Measurements from ENCODE around the gene HCN3. TPM values are rescaled to one million over a fixed set of nuclear protein-coding genes. Genes with fewer than 3 reads are reported as not detected.

Gene HCN3
- total and polyA plus RNA-seq, 2 donors from 2014 or later, result 3.3 to 4.5 TPM

DNA sequence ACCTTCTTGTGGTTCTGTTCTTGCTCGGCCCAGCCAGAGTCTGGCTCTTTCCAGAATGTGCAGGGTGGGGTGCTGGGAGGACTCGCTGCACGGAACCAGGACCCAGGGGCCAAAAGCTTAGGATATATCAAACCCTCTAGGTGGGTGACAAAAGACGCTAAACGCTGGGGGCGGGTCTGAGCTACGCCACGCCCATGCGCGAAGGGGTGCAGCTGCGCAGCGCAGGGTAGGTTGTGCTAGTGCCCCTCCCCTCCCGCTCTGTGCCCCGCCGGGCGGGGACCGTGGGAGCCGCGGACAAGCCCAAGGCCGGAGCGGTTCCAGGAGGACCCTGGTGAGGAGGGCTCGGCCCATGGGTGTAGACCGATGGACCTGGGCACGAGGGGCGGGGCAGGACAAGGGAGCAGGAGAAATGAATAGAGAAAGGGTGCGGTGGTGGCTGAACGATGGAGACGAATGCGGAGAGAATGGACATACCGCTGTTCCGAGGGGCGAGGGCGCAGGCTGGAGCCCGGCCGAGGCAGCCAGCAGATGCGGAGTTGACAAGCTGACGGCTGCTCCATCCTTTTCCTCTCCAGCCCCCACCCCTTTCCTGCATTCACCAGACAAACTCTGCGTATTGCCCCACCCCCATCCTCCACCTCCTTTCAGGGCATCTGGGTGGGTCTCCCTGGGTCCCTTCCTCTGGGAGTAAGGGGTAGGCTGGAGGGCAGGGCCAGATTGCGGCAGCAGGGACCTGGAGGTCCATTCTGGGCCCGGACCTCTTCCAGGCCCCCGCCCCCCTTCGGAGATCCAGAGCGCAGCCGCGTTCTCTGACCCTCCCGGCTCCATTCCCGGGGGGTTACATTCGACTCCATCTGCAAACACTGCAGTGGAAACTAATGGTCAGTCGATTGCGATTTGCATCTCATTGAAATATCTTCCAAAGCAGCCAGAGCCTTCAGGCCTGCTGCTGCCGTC lies 43.7 kb downstream of the HCN3 start, which contains the start of gene RUSC1:
Gene RUSC1 (plus strand): TSS at position 234 of the 957 bp plus-strand sequence. CDS start 880 bp downstream, outside the sequence.
- TF ChIP-seq, protein P1, sequence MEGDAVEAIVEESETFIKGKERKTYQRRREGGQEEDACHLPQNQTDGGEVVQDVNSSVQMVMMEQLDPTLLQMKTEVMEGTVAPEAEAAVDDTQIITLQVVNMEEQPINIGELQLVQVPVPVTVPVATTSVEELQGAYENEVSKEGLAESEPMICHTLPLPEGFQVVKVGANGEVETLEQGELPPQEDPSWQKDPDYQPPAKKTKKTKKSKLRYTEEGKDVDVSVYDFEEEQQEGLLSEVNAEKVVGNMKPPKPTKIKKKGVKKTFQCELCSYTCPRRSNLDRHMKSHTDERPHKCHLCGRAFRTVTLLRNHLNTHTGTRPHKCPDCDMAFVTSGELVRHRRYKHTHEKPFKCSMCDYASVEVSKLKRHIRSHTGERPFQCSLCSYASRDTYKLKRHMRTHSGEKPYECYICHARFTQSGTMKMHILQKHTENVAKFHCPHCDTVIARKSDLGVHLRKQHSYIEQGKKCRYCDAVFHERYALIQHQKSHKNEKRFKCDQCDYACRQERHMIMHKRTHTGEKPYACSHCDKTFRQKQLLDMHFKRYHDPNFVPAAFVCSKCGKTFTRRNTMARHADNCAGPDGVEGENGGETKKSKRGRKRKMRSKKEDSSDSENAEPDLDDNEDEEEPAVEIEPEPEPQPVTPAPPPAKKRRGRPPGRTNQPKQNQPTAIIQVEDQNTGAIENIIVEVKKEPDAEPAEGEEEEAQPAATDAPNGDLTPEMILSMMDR (IDR thresholded peaks at IDR 0.05; ENCODE audit: borderline replicate concordance, extremely low read depth, insufficient read depth), result no peak
- Histone ChIP-seq H3K9me3 (ENCODE audit: control insufficient read depth in 2 of 3, insufficient read depth in 1 of 3, low read length in 3 of 3) (no peaks in the 10 kb centered on the region), H3K9ac (ENCODE audit: low read length in 3 of 3) (peak within 1 kb of the TSS in 2 of 3 donors; percentile 59 to 65), H3K27me3 (ENCODE audit: control insufficient read depth, insufficient read depth, low read length) (no peaks in the 10 kb centered on the region), H3K4me3 (ENCODE audit: low read length in 3 of 3) (peak within 1 kb of the TSS; percentile 60 to 73 (median 66)), H3K4me1 (ENCODE audit: control insufficient read depth in 2 of 3, insufficient read depth in 2 of 3, low read depth in 1 of 3, low read length in 3 of 3) (peaks cover 0 to 19% (median 11%) of the 10 kb centered on the region in 3 donors), H3K27ac (ENCODE audit: low read depth in 2 of 2, low read length in 2 of 2) (peak within 1 kb of the TSS; percentile 85 to 97), H3K36me3 (ENCODE audit: control insufficient read depth in 2 of 3, insufficient read depth in 3 of 3, low read length in 3 of 3) (peaks cover 0 to 5% (median 0%) of the 10 kb centered on the region in 3 donors)
- intact Hi-C loops (cut with DNase I), result no loop called here
- FAIRE-seq (no peak), DNase-seq (peak; percentile 79 to 92 (median 91))

DNA sequence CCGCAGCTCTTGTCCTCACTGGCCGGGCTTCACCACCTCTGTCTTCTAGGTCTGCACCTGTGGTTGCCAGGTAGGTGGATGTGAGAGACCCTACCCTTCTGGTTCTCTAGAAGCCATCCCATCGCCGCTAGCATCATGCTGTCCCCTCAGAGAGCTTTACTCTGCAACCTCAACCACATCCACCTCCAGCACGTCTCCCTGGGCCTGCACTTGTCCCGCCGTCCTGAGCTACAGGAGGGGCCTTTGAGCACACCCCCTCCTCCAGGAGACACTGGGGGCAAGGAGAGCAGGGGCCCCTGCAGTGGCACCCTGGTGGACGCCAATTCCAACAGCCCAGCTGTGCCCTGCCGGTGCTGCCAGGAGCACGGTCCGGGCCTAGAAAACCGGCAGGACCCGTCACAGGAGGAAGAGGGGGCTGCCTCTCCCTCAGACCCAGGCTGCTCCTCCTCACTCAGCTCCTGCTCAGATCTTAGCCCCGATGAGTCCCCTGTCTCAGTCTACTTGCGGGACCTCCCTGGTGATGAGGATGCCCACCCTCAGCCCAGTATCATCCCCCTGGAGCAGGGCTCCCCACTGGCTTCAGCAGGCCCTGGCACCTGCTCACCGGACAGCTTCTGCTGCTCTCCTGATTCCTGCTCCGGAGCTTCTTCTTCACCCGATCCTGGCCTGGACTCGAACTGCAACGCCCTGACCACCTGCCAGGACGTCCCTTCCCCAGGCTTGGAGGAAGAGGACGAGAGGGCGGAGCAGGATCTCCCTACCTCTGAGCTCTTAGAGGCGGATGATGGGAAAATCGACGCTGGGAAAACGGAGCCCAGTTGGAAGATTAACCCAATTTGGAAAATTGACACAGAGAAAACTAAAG lies 44.6 kb downstream of the HCN3 start:
- intact Hi-C loops (cut with DNase I), result no loop called here
- FAIRE-seq (no peak), DNase-seq (peak in 1 of 5 donors; percentile 55)
- TF ChIP-seq, protein P1 (IDR thresholded peaks at IDR 0.05; ENCODE audit: borderline replicate concordance, extremely low read depth, insufficient read depth), result no peak
- H3K27me3 ChIP-seq (ENCODE audit: control insufficient read depth, insufficient read depth, low read length), result no peaks in the 10 kb centered on the region
- H3K4me1 ChIP-seq (ENCODE audit: control insufficient read depth in 2 of 3, insufficient read depth in 2 of 3, low read depth in 1 of 3, low read length in 3 of 3), result peaks cover 0 to 19% (median 11%) of the 10 kb centered on the region in 3 donors
- H3K4me3 ChIP-seq (ENCODE audit: low read length in 3 of 3), result peak overlapping the region; percentile 14 to 92 (median 35)
- H3K36me3 ChIP-seq (ENCODE audit: control insufficient read depth in 2 of 3, insufficient read depth in 3 of 3, low read length in 3 of 3), result peaks cover 0 to 5% (median 0%) of the 10 kb centered on the region in 3 donors
- peak overlapping the region; percentile 78 to 97 for H3K27ac ChIP-seq (ENCODE audit: low read depth in 2 of 2, low read length in 2 of 2)
- no peaks in the 10 kb centered on the region for H3K9me3 ChIP-seq (ENCODE audit: control insufficient read depth in 2 of 3, insufficient read depth in 1 of 3, low read length in 3 of 3)
- H3K9ac ChIP-seq (ENCODE audit: low read length in 3 of 3), result peak overlapping the region in 1 of 3 donors; percentile 35

DNA sequence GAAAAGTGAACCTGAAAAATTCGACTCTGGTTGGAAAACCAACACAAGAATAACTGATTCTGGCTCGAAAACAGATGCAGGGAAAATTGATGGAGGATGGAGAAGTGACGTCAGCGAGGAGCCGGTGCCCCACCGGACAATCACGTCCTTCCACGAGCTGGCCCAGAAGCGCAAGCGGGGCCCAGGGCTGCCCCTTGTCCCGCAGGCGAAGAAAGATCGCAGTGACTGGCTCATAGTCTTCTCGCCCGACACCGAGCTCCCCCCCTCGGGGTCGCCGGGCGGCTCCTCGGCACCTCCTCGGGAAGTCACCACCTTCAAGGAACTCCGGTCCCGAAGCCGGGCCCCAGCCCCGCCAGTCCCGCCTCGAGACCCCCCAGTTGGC lies 45.3 kb downstream of the HCN3 start:
- H3K27me3 ChIP-seq (ENCODE audit: control insufficient read depth, insufficient read depth, low read length), result no peaks in the 10 kb centered on the region
- intact Hi-C loops (cut with DNase I), result no loop called here
- H3K4me1 ChIP-seq (ENCODE audit: control insufficient read depth in 2 of 3, insufficient read depth in 2 of 3, low read depth in 1 of 3, low read length in 3 of 3), result peaks cover 0 to 19% (median 7%) of the 10 kb centered on the region in 3 donors
- H3K9ac ChIP-seq (ENCODE audit: low read length in 3 of 3), result peak overlapping the region in 2 of 3 donors; percentile 29 to 35
- no peaks in the 10 kb centered on the region for H3K9me3 ChIP-seq (ENCODE audit: control insufficient read depth in 2 of 3, insufficient read depth in 1 of 3, low read length in 3 of 3)
- peak overlapping the region; percentile 78 to 97 for H3K27ac ChIP-seq (ENCODE audit: low read depth in 2 of 2, low read length in 2 of 2)
- peaks cover 0 to 5% (median 0%) of the 10 kb centered on the region in 3 donors for H3K36me3 ChIP-seq (ENCODE audit: control insufficient read depth in 2 of 3, insufficient read depth in 3 of 3, low read length in 3 of 3)
- H3K4me3 ChIP-seq (ENCODE audit: low read length in 3 of 3), result peak overlapping the region; percentile 14 to 92 (median 35)
- peak; percentile 34 to 90 (median 64) for DNase-seq
- TF ChIP-seq, protein P1 (IDR thresholded peaks at IDR 0.05; ENCODE audit: borderline replicate concordance, extremely low read depth, insufficient read depth), result no peak
- no peak for FAIRE-seq
